ENCODE results near the gene NHERF2.
"Not testable (repeated sequence)": the region's sequence is repeated elsewhere in the genome, so short reads cannot be mapped to it uniquely, and the experiment has no call there.

NHERF2 gene

DNA sequence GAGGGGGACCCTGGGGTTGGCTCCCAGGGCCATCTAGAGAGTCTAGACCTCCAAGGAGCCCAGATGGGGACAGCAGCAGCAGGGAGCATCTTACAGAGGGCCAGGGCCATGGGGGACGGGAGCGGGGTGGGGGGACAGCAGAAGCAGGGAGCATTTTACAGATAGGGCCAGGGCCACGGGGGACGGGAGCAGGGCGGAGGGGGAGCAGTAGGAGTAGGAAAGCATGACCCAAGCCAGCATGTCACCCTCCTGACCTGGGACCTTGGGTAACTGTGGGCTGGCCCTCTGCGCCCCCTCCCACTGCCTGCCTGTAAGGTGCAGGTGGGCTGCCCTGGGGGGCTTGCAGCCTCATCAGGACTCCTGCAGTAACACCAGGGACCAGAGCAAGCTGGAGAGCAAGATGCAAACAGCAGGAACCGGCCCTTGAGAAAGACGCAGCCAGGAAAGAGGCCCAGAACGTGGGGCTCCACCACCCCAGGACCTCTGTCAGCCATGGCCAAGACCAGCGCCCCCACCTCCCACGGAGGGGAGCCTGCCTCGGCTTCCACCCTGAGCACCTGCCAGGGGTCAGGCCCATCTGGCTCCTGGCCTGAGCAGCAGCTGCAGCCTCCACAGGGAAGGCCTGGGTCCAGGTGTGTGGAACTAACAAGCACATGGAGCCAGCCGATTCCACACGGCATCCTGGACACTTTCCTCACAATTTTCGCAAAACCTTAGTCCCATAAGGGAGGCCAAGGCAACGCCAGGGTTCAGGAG is 19.4 kb upstream of the NHERF2 start:
- no peak for DNase-seq

DNA sequence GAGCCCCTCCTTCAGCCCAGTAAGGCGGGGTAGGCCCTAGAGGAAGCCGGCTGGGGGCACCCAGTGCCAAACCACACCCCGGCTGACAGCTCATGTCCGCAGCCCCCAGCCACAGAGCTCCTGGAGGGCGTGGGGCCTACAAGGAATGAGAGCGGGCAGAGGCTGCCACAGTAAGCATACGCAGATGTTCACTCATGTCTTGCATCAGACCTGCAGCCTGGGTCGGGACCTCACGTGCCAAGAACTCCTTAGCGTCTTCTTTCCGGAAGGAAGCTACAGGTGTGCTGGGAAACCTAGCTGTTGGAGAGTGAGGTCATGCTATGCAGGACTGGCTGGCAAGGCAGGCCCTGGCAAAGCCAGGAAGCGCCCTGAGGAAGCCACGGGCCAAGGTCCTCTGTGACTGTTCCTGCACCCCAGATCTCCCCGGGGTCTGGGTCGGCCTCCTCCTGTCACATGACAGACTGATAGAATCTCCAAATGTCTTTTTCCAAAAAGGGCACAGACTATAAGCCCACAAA is 18.6 kb upstream of the NHERF2 start:
- peak; percentile 33 for DNase-seq

DNA sequence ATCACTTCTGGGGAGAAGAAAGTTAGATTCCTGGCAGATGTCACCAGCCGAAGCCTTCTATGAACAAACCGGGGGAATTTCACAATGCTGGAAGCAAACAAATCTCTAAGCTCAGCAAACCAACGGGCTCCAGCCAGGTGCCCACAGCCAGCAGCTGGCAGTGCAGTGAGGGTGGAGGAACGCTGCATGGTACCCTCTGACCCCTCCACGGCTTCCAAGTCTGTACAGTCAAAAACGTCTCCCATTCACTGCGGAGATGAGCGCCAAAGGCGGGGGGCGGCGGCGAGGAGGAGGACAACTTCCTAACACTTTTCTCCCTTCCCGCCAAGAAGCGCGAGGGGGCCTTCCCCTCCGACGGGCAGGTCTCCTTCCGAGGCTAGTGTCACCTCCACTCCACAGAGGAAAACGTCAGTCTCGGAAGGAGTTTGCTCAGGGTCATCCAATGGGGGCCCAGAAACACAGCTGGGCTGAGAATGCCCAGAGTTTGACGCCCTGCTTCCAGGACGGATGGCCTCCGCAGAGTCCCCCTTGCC is 18.0 kb upstream of the NHERF2 start:
- no peak for DNase-seq

DNA sequence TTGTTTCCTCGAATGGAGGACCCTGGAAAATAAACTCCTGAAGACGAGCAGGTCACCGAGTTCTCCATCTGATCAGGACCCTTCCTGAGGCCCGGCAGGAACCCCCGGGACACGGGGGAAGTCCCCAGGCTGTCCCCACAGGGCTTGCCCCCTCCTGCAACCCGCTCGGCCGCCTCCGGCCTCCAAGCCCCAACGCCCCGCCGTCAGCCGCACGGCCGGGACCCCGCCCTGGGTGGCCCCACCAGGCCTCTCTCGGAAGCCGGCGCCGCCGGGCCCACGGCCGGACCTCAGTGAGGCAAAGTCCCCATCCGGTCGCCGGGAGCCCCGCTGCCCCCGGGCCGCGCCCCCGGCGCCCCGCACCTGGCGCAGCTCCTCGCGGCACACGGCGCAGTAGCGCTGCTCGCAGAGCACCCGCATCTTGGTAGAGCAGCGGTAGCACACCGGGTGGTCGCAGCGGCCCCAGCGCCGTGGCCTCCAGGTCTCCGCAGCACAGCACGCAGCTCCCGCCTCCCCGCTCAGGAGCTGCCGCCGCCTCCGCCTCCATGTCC is 17.5 kb upstream of the NHERF2 start:
- no peak for DNase-seq

- DNase-seq = peak; percentile 82
These were observed 16.8 kb upstream of the NHERF2 start, which contains the start of gene ZNF598 for GRCh38 chr16:2009791-2010510. Gene ZNF598 (minus strand): TSS chr16:2009821.

- not testable (repeated sequence) for DNase-seq
These were observed 15.0 kb upstream of the NHERF2 start for GRCh38 chr16:2011726-2012125.

DNA sequence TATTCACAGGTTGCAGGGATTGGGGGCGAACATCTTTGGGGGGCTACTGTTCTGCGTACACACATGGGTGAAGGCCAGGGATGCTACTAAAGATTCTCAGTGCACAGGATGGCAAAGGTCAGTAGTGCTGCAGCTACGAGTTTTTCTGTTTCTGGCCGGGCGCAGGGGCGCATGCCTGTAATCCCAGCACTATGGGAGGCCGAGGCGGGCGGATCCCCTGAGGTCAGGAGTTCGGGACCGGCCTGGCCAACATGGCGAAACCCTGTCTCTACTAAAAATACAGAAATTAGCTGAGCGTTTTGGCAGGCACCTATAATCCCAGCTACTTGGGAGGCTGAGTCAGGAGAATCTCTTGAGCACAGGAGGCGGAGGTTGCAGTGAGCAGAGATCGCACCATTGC is 13.2 kb upstream of the NHERF2 start:
- no peak for DNase-seq

DNA sequence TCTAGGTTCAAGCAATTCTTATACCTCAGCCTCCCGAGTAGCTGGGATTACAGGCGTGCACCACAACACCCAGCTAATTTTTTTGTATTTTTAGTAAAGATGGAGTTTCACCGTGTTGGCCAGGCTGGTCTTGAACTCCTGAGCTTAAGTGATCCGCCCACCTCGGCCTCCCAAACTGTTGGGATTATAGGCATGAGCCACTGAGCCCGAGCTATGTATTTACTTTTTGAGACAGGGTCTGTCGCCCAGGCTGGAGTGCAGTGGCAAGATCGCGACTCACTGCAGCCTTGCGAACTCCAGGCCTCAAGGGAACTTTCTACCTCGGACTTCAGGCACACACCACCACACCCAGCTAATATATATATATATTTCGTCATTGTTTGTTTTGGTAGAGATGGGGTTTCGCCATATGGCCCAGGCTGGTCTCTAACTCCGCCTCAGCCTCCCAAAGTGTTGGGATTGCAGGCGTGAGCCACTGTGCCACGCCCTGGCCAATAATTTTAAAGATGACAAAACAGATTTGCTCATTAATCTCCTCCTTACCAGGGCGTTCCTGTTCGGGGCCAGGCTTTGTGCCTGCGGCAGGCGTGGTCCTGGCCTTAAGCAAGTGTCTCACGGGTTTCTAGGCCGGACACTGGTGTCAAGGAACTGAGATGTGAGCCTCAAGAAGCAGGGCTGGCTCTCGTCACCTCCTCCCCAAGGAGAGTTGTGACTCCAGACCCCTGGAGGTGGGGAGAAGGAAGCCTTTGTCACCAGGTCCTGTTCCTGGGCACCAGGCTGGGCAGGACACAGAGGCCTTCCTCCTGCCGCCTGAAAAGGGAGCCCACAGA is 11.4 kb upstream of the NHERF2 start:
- no peak for DNase-seq

DNA sequence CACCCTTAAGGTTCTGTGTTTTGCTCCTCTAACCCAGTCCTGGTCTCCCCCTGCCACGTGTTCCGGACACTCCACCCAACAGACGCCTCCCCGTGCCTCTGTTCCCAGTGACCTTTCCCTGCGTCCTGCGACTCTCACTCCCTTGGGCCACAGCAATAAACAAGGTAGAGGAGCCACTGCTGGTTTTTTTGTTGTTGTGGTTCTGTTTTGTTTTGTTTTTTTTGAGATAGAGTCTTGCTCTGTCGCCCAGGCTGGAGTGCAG is 10.8 kb upstream of the NHERF2 start:
- no peak for DNase-seq

- DNase-seq = no peak
These were observed 10.2 kb upstream of the NHERF2 start for GRCh38 chr16:2016407-2016922.

GRCh38 chr16:2019518-2019920 is 7.2 kb upstream of the NHERF2 start, which contains the start of gene NPW:
Gene NPW (plus strand): TSS chr16:2019785.
- no peak for DNase-seq

DNA sequence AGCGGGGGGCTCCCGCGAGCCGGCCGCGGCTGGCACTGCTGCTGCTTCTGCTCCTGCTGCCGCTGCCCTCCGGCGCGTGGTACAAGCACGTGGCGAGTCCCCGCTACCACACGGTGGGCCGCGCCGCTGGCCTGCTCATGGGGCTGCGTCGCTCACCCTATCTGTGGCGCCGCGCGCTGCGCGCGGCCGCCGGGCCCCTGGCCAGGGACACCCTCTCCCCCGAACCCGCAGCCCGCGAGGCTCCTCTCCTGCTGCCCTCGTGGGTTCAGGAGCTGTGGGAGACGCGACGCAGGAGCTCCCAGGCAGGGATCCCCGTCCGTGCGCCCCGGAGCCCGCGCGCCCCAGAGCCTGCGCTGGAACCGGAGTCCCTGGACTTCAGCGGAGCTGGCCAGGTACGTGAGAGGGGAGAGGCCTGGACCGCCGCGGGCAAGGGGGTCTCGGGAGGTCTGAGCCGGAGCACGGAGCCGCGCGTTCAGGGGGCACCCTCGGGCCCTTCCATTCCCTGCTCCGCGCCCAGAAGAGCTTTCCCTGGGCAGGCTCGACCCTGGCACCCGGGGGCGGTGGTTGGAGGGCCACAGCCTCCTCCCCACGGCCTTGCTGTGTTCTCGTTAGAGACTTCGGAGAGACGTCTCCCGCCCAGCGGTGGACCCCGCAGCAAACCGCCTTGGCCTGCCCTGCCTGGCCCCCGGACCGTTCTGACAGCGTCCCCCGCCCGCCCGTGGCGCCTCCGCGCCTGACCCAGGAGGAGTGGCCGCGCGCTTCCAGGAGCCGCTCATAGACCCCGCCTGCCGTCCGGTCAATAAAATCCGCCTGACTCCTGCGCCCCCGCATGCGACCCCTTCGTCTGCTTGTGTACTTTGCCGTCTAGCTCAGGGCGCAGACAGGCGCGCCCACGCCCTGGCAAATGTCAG is 6.5 kb upstream of the NHERF2 start:
- DNase-seq = no peak

GRCh38 chr16:2022723-2023091 is 4.0 kb upstream of the NHERF2 start:
- DNase-seq = no peak

- DNase-seq = peak; percentile 96
These were observed 3.3 kb upstream of the NHERF2 start for GRCh38 chr16:2023092-2024031.

- DNase-seq = no peak
These were observed 2.7 kb upstream of the NHERF2 start for GRCh38 chr16:2024032-2024420.

DNA sequence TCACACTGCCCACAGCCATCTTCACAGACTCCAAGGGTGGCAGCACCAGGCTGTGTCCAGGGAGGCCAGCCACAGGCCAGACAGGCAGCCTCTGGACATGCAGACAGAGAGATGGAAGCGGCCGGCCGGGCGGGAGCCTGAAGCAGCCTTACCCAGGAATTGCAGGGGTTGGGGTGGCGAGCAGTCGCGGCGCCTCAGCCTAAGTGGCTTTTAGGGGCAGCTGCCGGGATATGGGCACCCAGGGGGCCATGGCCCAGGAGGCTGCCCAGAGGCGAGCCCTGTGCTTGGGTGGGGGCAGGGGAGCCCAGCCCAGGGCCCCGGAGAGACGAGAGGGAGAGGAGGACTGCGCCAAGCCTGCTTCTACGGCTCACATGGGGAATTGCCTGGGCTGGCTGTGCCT is 1.5 kb upstream of the NHERF2 start:
- DNase-seq = no peak

DNA sequence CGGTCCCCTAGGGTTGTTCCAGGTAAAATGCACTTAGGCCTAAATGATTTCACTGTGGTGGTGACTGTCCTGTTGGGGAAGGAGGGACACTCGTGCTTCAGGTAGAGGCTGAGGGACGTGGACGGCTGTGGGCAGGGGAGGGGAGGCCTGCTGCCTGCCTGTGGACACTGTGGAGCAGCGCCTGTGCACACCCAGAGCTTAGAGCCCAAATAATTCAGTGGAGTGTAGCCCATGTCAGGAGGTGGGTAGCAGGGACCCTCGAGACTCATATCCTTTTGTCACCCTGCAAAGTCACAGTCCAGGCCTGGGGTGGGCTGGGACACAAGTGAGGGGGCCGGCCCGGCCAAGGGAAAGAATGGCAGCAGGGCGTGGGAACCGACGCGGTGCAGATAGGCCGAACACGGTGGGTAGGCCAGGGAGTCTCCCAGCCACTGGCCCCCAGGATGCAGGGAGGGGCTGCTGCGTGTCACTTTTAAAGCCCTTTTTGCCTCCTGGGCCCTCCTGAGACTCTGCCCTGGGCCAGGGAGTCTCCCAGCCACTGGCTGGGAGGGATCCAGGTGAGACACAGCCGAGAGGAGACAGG is 733 bp upstream of the NHERF2 start:
- DNase-seq = no peak

- peak; percentile 26 for DNase-seq
These were observed 615 bp downstream of the NHERF2 start for GRCh38 chr16:2027024-2028010.

GRCh38 chr16:2028146-2028545 is 1.4 kb downstream of the NHERF2 start:
- no peak for DNase-seq

Measured in CD4-positive, alpha-beta T cell treated with Interleukin-10 for 1 hour (primary cell).